ENCODE results near the gene SLITRK6.

SLITRK6 gene, protein sequence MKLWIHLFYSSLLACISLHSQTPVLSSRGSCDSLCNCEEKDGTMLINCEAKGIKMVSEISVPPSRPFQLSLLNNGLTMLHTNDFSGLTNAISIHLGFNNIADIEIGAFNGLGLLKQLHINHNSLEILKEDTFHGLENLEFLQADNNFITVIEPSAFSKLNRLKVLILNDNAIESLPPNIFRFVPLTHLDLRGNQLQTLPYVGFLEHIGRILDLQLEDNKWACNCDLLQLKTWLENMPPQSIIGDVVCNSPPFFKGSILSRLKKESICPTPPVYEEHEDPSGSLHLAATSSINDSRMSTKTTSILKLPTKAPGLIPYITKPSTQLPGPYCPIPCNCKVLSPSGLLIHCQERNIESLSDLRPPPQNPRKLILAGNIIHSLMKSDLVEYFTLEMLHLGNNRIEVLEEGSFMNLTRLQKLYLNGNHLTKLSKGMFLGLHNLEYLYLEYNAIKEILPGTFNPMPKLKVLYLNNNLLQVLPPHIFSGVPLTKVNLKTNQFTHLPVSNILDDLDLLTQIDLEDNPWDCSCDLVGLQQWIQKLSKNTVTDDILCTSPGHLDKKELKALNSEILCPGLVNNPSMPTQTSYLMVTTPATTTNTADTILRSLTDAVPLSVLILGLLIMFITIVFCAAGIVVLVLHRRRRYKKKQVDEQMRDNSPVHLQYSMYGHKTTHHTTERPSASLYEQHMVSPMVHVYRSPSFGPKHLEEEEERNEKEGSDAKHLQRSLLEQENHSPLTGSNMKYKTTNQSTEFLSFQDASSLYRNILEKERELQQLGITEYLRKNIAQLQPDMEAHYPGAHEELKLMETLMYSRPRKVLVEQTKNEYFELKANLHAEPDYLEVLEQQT

DNA sequence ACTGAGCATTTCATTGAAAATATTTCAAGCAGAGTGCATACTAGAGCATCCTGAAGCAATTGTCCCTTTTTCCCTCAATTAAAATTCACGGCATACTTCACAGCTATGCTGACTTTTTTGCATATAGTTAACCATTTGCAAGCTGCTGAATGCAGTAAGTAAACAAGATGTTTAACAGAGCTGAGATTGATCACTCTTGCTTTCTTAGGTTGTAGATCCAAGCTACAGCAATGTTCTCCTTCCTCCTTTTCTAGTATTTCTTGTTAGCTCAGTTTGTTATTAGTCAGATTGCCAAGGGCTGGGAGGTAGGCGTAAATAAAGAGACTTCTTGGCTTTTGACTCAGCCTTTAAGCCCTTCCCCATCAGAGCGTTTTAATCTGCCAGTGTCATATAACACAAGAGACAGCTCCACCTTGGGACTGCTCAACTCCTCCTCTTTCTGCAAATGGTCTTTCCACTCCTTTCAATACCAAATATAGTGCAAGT is at the start of gene SLITRK6:
Gene SLITRK6, minus strand, starts transcription at position 323 of the 486 bp plus-strand sequence. CDS start 2,911 bp downstream, outside the sequence.
- H3K4me2 ChIP-seq (ENCODE audit: low read length), result no peak within 1 kb of the TSS
- TF ChIP-seq, protein P1, sequence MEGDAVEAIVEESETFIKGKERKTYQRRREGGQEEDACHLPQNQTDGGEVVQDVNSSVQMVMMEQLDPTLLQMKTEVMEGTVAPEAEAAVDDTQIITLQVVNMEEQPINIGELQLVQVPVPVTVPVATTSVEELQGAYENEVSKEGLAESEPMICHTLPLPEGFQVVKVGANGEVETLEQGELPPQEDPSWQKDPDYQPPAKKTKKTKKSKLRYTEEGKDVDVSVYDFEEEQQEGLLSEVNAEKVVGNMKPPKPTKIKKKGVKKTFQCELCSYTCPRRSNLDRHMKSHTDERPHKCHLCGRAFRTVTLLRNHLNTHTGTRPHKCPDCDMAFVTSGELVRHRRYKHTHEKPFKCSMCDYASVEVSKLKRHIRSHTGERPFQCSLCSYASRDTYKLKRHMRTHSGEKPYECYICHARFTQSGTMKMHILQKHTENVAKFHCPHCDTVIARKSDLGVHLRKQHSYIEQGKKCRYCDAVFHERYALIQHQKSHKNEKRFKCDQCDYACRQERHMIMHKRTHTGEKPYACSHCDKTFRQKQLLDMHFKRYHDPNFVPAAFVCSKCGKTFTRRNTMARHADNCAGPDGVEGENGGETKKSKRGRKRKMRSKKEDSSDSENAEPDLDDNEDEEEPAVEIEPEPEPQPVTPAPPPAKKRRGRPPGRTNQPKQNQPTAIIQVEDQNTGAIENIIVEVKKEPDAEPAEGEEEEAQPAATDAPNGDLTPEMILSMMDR (IDR thresholded peaks at IDR 0.05; ENCODE audit: low read depth, low read length, poor library complexity, severe bottlenecking), result no peak
- TF ChIP-seq EZH2phosphoT487 (IDR thresholded peaks at IDR 0.05; ENCODE audit: borderline replicate concordance, low read length), result no peak

DNA sequence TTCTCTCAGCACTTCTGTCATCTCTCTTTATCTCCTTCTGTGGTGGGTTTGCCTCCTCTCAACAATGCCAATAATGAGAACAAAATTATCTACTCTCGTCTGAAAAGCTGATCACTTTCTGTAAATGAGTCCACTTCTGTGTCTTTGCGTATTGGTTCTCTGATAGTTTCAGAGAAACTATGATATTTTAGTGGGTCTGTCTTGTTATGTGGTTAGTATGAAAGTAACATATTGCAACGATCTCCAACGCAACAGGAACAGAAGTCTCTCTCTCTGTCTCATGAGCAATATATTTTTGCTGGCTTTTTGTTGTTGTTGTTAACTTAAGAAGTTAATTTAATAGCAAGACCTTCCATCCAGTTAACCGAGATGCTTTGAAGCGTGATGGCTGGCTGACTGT is 47.8 kb upstream of the SLITRK6 start:
- Histone ChIP-seq H3K4me2 (ENCODE audit: low read length) (no peak overlapping the region), H3K36me3 (ENCODE audit: control insufficient read depth, low read length) (no peaks in the 10 kb centered on the region), H3K79me2 (ENCODE audit: control insufficient read depth, low read length) (no peaks in the 10 kb centered on the region), H3K9me3 (ENCODE audit: control insufficient read depth, insufficient read depth, low read length) (peaks cover 13% of the 10 kb centered on the region; the same call in 1 of the 2 replicates), H3F3A (ENCODE audit: control insufficient read depth, insufficient read depth) (no peaks in the 10 kb centered on the region), H3K27ac (ENCODE audit: low read depth, low read length) (no peak overlapping the region), H3K4me1 (ENCODE audit: control insufficient read depth, low read length) (no peaks in the 10 kb centered on the region), H3K27me3 (ENCODE audit: control insufficient read depth, low read length) (no peaks in the 10 kb centered on the region), H4K20me1 (ENCODE audit: control insufficient read depth, insufficient read depth, low read depth, low read length) (no peaks in the 10 kb centered on the region), H3K4me3 (ENCODE audit: low read length) (no peak overlapping the region), H3K9me2 (replicated peaks; ENCODE audit: control insufficient read depth, low read length) (no peaks in the 10 kb centered on the region)
- no peak for TF ChIP-seq EZH2phosphoT487 (IDR thresholded peaks at IDR 0.05; ENCODE audit: borderline replicate concordance, low read length)
- TF ChIP-seq, protein P1 (IDR thresholded peaks at IDR 0.05; ENCODE audit: low read depth, low read length, poor library complexity, severe bottlenecking), result no peak

More for the DNA sequence above, at the start of gene SLITRK6:
- Histone ChIP-seq H3K79me2 (ENCODE audit: control insufficient read depth, low read length) (no peaks in the 10 kb centered on the region), H3K4me3 (ENCODE audit: low read length) (no peak within 1 kb of the TSS), H4K20me1 (ENCODE audit: control insufficient read depth, insufficient read depth, low read depth, low read length) (no peaks in the 10 kb centered on the region), H3K9me2 (replicated peaks; ENCODE audit: control insufficient read depth, low read length) (no peaks in the 10 kb centered on the region), H3K27me3 (ENCODE audit: control insufficient read depth, low read length) (no peaks in the 10 kb centered on the region), H3K4me1 (ENCODE audit: control insufficient read depth, low read length) (no peaks in the 10 kb centered on the region), H3K36me3 (ENCODE audit: control insufficient read depth, low read length) (no peaks in the 10 kb centered on the region), H3F3A (ENCODE audit: control insufficient read depth, insufficient read depth) (no peaks in the 10 kb centered on the region), H3K9me3 (ENCODE audit: control insufficient read depth, insufficient read depth, low read length) (no peaks in the 10 kb centered on the region), H3K27ac (ENCODE audit: low read depth, low read length) (no peak within 1 kb of the TSS)

GRCh38 chr13:85841427-85841826 is 42.2 kb upstream of the SLITRK6 start:
- no peaks in the 10 kb centered on the region for H4K20me1 ChIP-seq (ENCODE audit: control insufficient read depth, insufficient read depth, low read depth, low read length)
- no peaks in the 10 kb centered on the region for H3K9me2 ChIP-seq (replicated peaks; ENCODE audit: control insufficient read depth, low read length)
- no peaks in the 10 kb centered on the region for H3K4me1 ChIP-seq (ENCODE audit: control insufficient read depth, low read length)
- no peaks in the 10 kb centered on the region for H3K79me2 ChIP-seq (ENCODE audit: control insufficient read depth, low read length)
- no peaks in the 10 kb centered on the region for H3K36me3 ChIP-seq (ENCODE audit: control insufficient read depth, low read length)
- no peak overlapping the region for H3K4me3 ChIP-seq (ENCODE audit: low read length)
- H3F3A ChIP-seq (ENCODE audit: control insufficient read depth, insufficient read depth), result no peaks in the 10 kb centered on the region
- no peaks in the 10 kb centered on the region for H3K9me3 ChIP-seq (ENCODE audit: control insufficient read depth, insufficient read depth, low read length)
- TF ChIP-seq, protein P1 (IDR thresholded peaks at IDR 0.05; ENCODE audit: low read depth, low read length, poor library complexity, severe bottlenecking), result no peak
- no peak for TF ChIP-seq EZH2phosphoT487 (IDR thresholded peaks at IDR 0.05; ENCODE audit: borderline replicate concordance, low read length)
- H3K27me3 ChIP-seq (ENCODE audit: control insufficient read depth, low read length), result no peaks in the 10 kb centered on the region
- no peak overlapping the region for H3K4me2 ChIP-seq (ENCODE audit: low read length)
- H3K27ac ChIP-seq (ENCODE audit: low read depth, low read length), result no peak overlapping the region

Measured in DOHH2 (cell line).